ENCODE results near the gene MEOX2. TPM values are rescaled to one million over a fixed set of nuclear protein-coding genes. Genes with fewer than 3 reads are reported as not detected.

The MEOX2 gene
- total and polyA plus RNA-seq, 2 of the 8 experiments (the other 6 are each of a cell fraction or from before 2014, with no cell fraction given): 0.05 to 0.19 TPM

DNA sequence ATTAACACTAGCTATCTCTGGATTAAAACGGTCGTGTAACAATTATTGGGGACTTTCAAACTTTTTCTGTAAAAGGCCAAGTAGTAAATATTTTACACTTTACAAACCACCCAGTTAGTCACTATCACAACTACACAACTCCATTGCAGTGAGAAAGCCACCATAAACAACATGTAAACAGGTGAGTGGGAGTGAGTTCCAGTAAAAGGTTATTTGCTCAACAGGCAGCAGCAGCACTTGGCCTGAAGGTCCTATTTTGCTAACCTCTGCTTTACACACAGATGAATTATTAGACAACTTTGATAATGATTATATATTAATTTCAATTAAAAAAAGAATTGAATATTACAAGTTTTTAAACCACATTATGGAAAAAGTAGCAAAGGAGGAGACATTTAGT lies 108.9 kb downstream of the MEOX2 start:
- Histone ChIP-seq H4K8ac (ENCODE audit: extremely low read depth, insufficient read depth, low read length) (no peak overlapping the region), H3K79me2 (ENCODE audit: control insufficient read depth in 1 of 2, insufficient read depth in 2 of 2, low read length in 2 of 2) (no peaks in the 10 kb centered on the region), H3K27ac (ENCODE audit: low read depth, low read length) (no peak overlapping the region), H3K27me3 (replicated peaks in 1 of 4; ENCODE audit: control insufficient read depth in 3 of 4, extremely low read depth in 1 of 4, insufficient read depth in 3 of 4, low read length in 3 of 4) (no peaks in the 10 kb centered on the region), H3K79me1 (ENCODE audit: low read depth, low read length) (no peaks in the 10 kb centered on the region), H3K14ac (ENCODE audit: insufficient read length) (no peak overlapping the region), H4K20me1 (replicated peaks in 1 of 2; ENCODE audit: control insufficient read depth in 1 of 2, insufficient read depth in 2 of 2, low read length in 2 of 2) (no peaks in the 10 kb centered on the region), H2BK20ac (ENCODE audit: low read length) (no peak overlapping the region), H3K23ac (ENCODE audit: insufficient read length) (no peak overlapping the region), H3K4ac (replicated peaks; ENCODE audit: insufficient read length, low read depth, low read length) (no peak overlapping the region), H2BK120ac (replicated peaks; ENCODE audit: low read depth, low read length) (no peak overlapping the region), H3K36me3 (ENCODE audit: control insufficient read depth in 2 of 4, insufficient read depth in 4 of 4, low read length in 3 of 4) (no peaks in the 10 kb centered on the region), H2BK15ac (ENCODE audit: low read length) (no peak overlapping the region), H2AK5ac (ENCODE audit: low read depth, low read length) (no peak overlapping the region), H3K4me2 (ENCODE audit: insufficient read depth in 1 of 2, low read depth in 2 of 2, low read length in 2 of 2) (no peak overlapping the region), H2AFZ (ENCODE audit: low read length) (no peak overlapping the region), H4K5ac (ENCODE audit: insufficient read length, low read depth, low read length) (no peak overlapping the region), H2BK5ac (ENCODE audit: low read depth, low read length) (no peak overlapping the region), H3K56ac (replicated peaks; ENCODE audit: insufficient read length, low read depth, low read length) (no peak overlapping the region), H3K4me3 (ENCODE audit: extremely low read depth in 1 of 4, insufficient read depth in 2 of 4, low read depth in 3 of 4, low read length in 4 of 4) (no peak overlapping the region), H3K18ac (ENCODE audit: extremely low read depth, low read length) (no peak overlapping the region), H2BK12ac (ENCODE audit: low read depth, low read length) (no peak overlapping the region), H4K91ac (replicated peaks; ENCODE audit: insufficient read length, low read length) (no peak overlapping the region), H3K9me3 (ENCODE audit: insufficient read depth in 2 of 2, low read depth in 1 of 2, low read length in 1 of 2) (no peaks in the 10 kb centered on the region), H3K23me2 (ENCODE audit: low read depth, low read length) (no peaks in the 10 kb centered on the region; the same call in 1 of the 2 replicates), H3K4me1 (replicated peaks in 1 of 4; ENCODE audit: control insufficient read depth in 3 of 4, insufficient read depth in 4 of 4, low read length in 3 of 4) (no peaks in the 10 kb centered on the region), H3K9ac (replicated peaks in 1 of 4; ENCODE audit: extremely low read depth in 1 of 4, low read depth in 3 of 4, low read length in 3 of 4) (no peak overlapping the region)
- POLR2A ChIA-PET (ENCODE audit: partially characterized antibody): no interaction called here
- no peak for TF ChIP-seq TEAD4 (IDR thresholded peaks at IDR 0.05; ENCODE audit: low read depth, low read length)
- no peak for TF ChIP-seq CBX8 (IDR thresholded peaks at IDR 0.05; ENCODE audit: borderline replicate concordance, low read depth, low read length)
- no peak for TF ChIP-seq POLR2A (IDR thresholded peaks at IDR 0.05; ENCODE audit: control extremely low read depth in 1 of 2, low read depth in 2 of 2, low read length in 2 of 2)
- no peak for TF ChIP-seq KDM5A (IDR thresholded peaks at IDR 0.05; ENCODE audit: low read length)
- TF ChIP-seq, protein P1, sequence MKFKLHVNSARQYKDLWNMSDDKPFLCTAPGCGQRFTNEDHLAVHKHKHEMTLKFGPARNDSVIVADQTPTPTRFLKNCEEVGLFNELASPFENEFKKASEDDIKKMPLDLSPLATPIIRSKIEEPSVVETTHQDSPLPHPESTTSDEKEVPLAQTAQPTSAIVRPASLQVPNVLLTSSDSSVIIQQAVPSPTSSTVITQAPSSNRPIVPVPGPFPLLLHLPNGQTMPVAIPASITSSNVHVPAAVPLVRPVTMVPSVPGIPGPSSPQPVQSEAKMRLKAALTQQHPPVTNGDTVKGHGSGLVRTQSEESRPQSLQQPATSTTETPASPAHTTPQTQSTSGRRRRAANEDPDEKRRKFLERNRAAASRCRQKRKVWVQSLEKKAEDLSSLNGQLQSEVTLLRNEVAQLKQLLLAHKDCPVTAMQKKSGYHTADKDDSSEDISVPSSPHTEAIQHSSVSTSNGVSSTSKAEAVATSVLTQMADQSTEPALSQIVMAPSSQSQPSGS (IDR thresholded peaks at IDR 0.05; ENCODE audit: low read length): no peak
- no peak for TF ChIP-seq ATF3 (IDR thresholded peaks at IDR 0.05; ENCODE audit: insufficient read depth, low read depth, low read length)
- no peak for TF ChIP-seq CBX5 (IDR thresholded peaks at IDR 0.05; ENCODE audit: low read depth, low read length)
- TF ChIP-seq SP1 (IDR thresholded peaks at IDR 0.05; ENCODE audit: low read depth, low read length): no peak
- no peak for TF ChIP-seq YY1 (IDR thresholded peaks at IDR 0.05; ENCODE audit: low read depth, low read length)
- no peak for TF ChIP-seq TAF1 (IDR thresholded peaks at IDR 0.05; ENCODE audit: low read depth, low read length)
- no peak for TF ChIP-seq TBP (IDR thresholded peaks at IDR 0.05; ENCODE audit: low read depth, low read length)
- CTCF ChIA-PET (ENCODE audit: partially characterized antibody): no interaction called here
- WGBS, 2 experiments (ENCODE audit: extremely low coverage in 1 of 2, insufficient coverage in 1 of 2, insufficient read length in 1 of 2, insufficient replicate concordance in 2 of 2, low coverage in 1 of 2, low lambda C conversion rate in 2 of 2, missing lambda C conversion rate in 1 of 2): 91% methylated on average over 2 of the region's 2 CpGs; no CpG with 5 or more reads in 1 of the 2 experiments
- FAIRE-seq: no peak
- no peak for DNase-seq (ENCODE audit: low read depth in 1 of 2, low spot score in 2 of 2)

Measured in H1 (cell line).